HUES64 (cell line): ENCODE data around the gene SZT2.
A peak's percentile ranks its signal among the peaks of the same experiment; 100 is the strongest.
"Not testable (repeated sequence)": the region's sequence is repeated elsewhere in the genome, so short reads cannot be mapped to it uniquely, and the experiment has no call there.

ENCODE experiments used
- H3K27ac ChIP-seq: 2 replicates; pipeline ENCODE4 v1.7.0; 2013; ENCODE audit warnings: low read depth, low read length, inconsistent platforms
- H3K27me3 ChIP-seq: 2 replicates; pipeline ENCODE4 v1.6.1; 2013; ENCODE audit warnings: mild to moderate bottlenecking, low read length; ENCODE audit not compliant: insufficient read depth
- H3K36me3 ChIP-seq: 2 replicates; pipeline ENCODE4 v1.6.1; 2013; ENCODE audit warnings: mild to moderate bottlenecking, low read length; ENCODE audit not compliant: insufficient read depth
- H3K4me1 ChIP-seq: 2 replicates; pipeline ENCODE4 v1.6.1; 2013; ENCODE audit warnings: mild to moderate bottlenecking, low read length, moderate library complexity; ENCODE audit not compliant: insufficient read depth
- H3K4me3 ChIP-seq: 2 replicates; pipeline ENCODE4 v1.5.1; 2013; ENCODE audit warnings: mild to moderate bottlenecking, low read length, moderate library complexity
- H3K9ac ChIP-seq: 2 replicates; pipeline ENCODE4 v1.6.1; 2013; ENCODE audit warnings: mild to moderate bottlenecking, low read depth, low read length
- H3K9me3 ChIP-seq: 2 replicates; pipeline ENCODE4 v1.6.1; 2013; ENCODE audit warnings: low read depth, low read length; ENCODE audit not compliant: insufficient read depth
- WGBS: fragments of 150-250, 120-280 bp; methylation state at CpG from one replicate; pipeline ENCODE4 v1.1.7; 2013; ENCODE audit warnings: missing lambda C conversion rate; 5-methylcytosine and 5-hydroxymethylcytosine counted together

The SZT2 gene

DNA sequence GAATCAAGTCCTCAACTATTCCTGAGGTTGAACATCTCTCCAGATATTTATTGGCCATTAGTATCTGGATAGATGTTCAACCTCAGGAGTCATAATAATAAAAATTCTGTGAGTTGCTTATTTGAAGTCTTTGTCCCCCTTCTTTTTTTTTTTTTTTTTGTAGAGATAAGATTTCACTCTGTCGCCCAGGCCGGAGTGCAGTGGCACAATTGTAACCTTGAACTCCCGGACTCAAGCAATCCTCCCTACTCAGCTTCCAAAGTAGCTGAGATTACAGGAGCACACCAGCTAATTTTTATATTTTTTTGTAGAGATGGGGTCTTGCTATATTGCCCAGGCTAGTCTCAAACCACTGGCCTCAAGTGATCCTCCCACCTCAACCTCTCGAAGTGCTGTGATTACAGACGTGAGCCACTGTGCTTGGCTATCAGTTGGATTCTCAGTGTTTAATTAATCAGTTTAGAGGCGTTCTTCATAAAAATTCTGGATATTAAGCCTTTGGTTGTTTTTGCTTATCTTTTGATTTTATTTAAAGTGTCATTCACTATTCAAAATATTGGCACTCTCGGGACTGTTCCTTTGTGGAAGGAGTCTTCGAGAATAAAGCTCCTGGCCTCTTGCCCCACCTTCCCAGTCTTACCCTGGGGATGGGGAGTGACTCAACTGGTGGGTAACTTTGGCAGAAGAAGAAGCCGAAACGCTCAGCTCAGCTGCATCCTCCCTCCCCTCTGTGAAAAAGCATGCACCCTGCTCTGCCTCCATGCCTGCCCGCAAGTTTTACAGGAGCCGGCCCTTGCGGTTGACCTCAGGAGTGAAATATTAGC is 75.2 kb downstream of the SZT2 start:
- H3K9me3 ChIP-seq = no peaks in the 10 kb centered on the region
- H3K36me3 ChIP-seq = no peaks in the 10 kb centered on the region
- H3K9ac ChIP-seq = no peak overlapping the region
- no peaks in the 10 kb centered on the region for H3K4me1 ChIP-seq
- 90% methylated on average over 11 of the region's 13 CpGs for WGBS
- no peak overlapping the region for H3K4me3 ChIP-seq
- no peak overlapping the region for H3K27ac ChIP-seq
- no peaks in the 10 kb centered on the region for H3K27me3 ChIP-seq

DNA sequence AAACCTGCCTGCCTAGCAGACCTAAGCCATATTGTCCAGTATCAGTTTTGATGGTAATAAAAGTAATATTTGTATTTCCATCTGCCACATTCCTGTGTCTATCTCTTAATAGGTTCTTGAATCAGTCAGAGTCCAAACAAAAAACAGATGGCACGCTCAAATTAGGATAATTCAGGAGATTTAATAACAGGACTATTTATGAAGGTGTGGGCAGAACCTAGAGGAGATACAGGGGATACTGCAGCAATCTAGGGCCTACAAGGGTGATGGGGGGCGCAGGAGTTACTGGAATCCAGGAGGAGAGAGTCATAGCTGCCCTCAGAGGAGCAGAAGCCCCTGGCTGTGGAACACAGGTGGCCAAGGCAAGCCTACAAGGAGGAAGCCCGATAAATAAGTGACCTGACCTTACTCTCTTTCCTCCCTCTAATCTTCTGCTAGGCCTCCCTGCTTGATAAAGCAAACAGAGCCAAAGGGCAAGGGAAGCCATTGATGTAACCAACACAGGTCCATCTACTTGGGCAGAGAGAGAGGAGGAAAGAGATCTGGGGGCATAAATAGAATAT is 75.9 kb downstream of the SZT2 start:
- H3K36me3 ChIP-seq = no peaks in the 10 kb centered on the region
- H3K9me3 ChIP-seq = no peaks in the 10 kb centered on the region
- 81% methylated on average over 3 of the region's 3 CpGs for WGBS
- no peak overlapping the region for H3K27ac ChIP-seq
- no peak overlapping the region for H3K4me3 ChIP-seq
- no peaks in the 10 kb centered on the region for H3K27me3 ChIP-seq
- H3K4me1 ChIP-seq = no peaks in the 10 kb centered on the region
- no peak overlapping the region for H3K9ac ChIP-seq

DNA sequence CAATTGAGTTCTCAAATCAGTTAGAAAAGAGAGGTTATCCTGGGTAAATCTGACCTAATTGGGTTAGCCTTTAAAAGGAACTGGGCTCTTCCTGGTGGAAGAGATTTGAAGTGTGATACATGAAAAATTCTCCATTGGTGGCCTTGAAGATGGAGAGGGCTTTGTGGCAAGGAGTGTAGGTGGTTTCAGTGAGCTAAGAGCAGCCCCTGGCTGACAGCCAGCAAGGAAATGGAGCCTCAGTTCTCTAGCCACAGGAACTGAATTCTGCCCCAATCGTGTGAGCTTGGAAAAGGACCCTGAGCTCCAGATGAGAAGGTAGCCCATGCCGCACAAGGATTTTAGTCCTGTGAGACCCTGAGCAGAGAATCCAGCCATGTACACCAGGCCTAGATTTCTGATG is 76.7 kb downstream of the SZT2 start:
- WGBS = 91% methylated on average over 2 of the region's 2 CpGs
- Histone ChIP-seq H3K4me1 (no peaks in the 10 kb centered on the region), H3K9me3 (no peaks in the 10 kb centered on the region), H3K27ac (no peak overlapping the region), H3K36me3 (no peaks in the 10 kb centered on the region), H3K27me3 (no peaks in the 10 kb centered on the region), H3K4me3 (no peak overlapping the region), H3K9ac (no peak overlapping the region)

DNA sequence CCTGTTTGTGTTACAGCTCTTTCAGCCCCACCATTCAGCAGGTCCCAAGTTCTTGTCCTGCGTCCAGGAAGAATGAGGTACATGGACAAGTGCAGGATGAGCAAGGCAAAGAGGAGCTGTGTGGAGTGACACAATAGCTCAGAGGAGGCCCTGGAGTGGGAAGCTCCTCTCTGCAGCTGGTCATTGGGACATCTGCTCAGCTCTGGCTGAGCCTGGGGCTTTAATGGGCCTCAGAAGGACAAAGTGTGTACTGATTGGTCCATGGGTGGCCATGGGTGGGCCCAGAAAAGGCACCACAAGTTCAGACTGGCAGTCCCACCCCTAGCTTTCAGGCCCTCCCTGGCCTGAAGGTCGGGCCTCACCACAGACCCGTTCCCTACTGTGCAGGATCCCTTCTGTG is 78.7 kb downstream of the SZT2 start:
- Histone ChIP-seq H3K4me1 (peaks cover 12% of the 10 kb centered on the region; the same call in 1 of the 2 replicates), H3K27ac (no peak overlapping the region), H3K27me3 (no peaks in the 10 kb centered on the region), H3K36me3 (no peaks in the 10 kb centered on the region), H3K4me3 (no peak overlapping the region), H3K9me3 (no peaks in the 10 kb centered on the region), H3K9ac (no peak overlapping the region)
- WGBS = 89% methylated on average over 3 of the region's 3 CpGs

DNA sequence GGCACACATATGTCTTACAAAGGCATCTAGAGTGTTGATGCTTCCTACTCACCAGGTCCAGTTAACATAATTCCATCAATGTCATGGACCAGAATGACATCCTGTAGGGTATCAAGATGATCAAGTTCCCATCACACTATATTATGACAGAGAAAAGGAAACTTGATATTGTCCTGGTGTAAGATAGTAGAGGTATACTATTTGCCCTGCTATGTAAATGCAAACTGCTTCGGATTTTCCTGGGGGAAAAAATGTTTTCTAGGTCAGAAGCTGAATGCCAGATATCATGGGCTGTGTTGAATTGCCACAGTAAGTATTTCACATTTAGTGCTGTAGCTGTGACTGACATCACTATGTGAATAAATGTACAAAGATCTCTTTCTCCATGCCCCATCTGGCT is 80.2 kb downstream of the SZT2 start:
- H3K27me3 ChIP-seq = no peaks in the 10 kb centered on the region
- no peak overlapping the region for H3K27ac ChIP-seq
- H3K4me3 ChIP-seq = no peak overlapping the region
- peaks cover 12% of the 10 kb centered on the region; the same call in 1 of the 2 replicates for H3K4me1 ChIP-seq
- 87% methylated on average over 1 of the region's 1 CpG for WGBS
- H3K36me3 ChIP-seq = no peaks in the 10 kb centered on the region
- H3K9ac ChIP-seq = no peak overlapping the region
- H3K9me3 ChIP-seq = no peaks in the 10 kb centered on the region

- H3K4me3 ChIP-seq = no peak overlapping the region
- peak overlapping the region; percentile 15; the same call in 1 of the 2 replicates for H3K27ac ChIP-seq
- no peaks in the 10 kb centered on the region for H3K9me3 ChIP-seq
- no peaks in the 10 kb centered on the region for H3K27me3 ChIP-seq
- WGBS = 88% methylated on average over 5 of the region's 5 CpGs
- H3K4me1 ChIP-seq = peaks cover 15% of the 10 kb centered on the region; the same call in 1 of the 2 replicates
- peak overlapping the region; percentile 30; the same call in 1 of the 2 replicates for H3K9ac ChIP-seq
- no peaks in the 10 kb centered on the region for H3K36me3 ChIP-seq
Measured at GRCh38 chr1:43472087-43472462, 82.4 kb downstream of the SZT2 start.

- H3K4me1 ChIP-seq = peaks cover 15% of the 10 kb centered on the region; the same call in 1 of the 2 replicates
Measured at GRCh38 chr1:43472463-43473151, 82.9 kb downstream of the SZT2 start.

GRCh38 chr1:43473463-43473862 is 83.8 kb downstream of the SZT2 start:
- H3K4me3 ChIP-seq = no peak overlapping the region
- peaks cover 15% of the 10 kb centered on the region; the same call in 1 of the 2 replicates for H3K4me1 ChIP-seq
- no peaks in the 10 kb centered on the region for H3K9me3 ChIP-seq
- WGBS = 99% methylated on average over 2 of the region's 4 CpGs
- no peak overlapping the region; the same call in 1 of the 2 replicates for H3K9ac ChIP-seq
- H3K27ac ChIP-seq = no peak overlapping the region
- H3K36me3 ChIP-seq = no peaks in the 10 kb centered on the region
- H3K27me3 ChIP-seq = no peaks in the 10 kb centered on the region

More at GRCh38 chr1:43472463-43473151, 82.9 kb downstream of the SZT2 start:
- peak overlapping the region; percentile 48; the same call in 1 of the 2 replicates for H3K9ac ChIP-seq
- not testable (repeated sequence) for H3K4me3 ChIP-seq, H3K36me3 ChIP-seq, H3K27me3 ChIP-seq, H3K9me3 ChIP-seq
- H3K27ac ChIP-seq = peak overlapping the region; percentile 68
- WGBS = 78% methylated on average over 4 of the region's 6 CpGs

DNA sequence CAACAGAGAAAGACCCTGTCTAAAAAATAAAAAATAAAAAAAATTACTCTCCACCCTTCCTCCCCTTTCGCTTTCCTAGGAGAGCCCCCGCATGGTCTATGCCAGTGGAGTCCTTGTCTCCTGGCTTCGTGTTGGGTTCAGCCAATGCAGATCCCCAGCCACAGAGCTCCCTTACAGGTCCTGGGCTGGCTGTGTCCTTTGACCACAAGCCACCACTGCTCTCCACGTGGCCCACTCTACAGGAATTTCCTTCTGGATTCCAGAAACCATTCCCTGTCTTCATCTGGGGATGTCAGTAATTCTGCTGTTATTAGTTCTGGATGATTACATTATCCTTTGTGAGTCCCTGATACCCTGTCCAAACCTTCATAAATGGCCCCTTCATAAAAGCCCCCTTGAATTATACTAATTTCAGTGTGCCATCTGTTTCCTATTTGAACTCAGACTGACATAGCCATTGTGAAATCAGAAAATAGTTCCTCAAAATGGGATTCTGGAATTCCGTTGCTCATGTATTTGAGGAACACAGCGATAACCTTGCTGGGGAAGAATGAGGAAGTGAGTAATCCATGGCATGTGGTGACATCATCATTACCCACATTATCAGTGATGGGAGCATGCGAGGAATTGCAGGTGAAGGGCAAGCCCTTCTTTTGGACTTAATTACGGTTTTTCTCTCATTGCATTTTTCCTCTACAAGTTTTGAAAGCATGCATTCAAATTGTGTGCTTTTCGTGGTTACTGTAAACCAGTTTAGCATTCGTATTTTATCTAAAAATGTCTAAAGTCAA is 86.1 kb downstream of the SZT2 start:
- H3K27me3 ChIP-seq, H3K9me3 ChIP-seq, H3K27ac ChIP-seq, H3K9ac ChIP-seq, H3K36me3 ChIP-seq, H3K4me3 ChIP-seq: not testable (repeated sequence)
- H3K4me1 ChIP-seq = peaks cover 15% of the 10 kb centered on the region; the same call in 1 of the 2 replicates
- 80% methylated on average over 8 of the region's 10 CpGs for WGBS

GRCh38 chr1:43477716-43478115 is 88.0 kb downstream of the SZT2 start:
- Histone ChIP-seq H3K4me3 (no peak overlapping the region), H3K9me3 (no peaks in the 10 kb centered on the region), H3K36me3 (no peaks in the 10 kb centered on the region), H3K27ac (no peak overlapping the region), H3K4me1 (peaks cover 7% of the 10 kb centered on the region; the same call in 1 of the 2 replicates), H3K9ac (no peak overlapping the region), H3K27me3 (no peaks in the 10 kb centered on the region)
- WGBS = 88% methylated on average over 1 of the region's 1 CpG
